MV-4-11 (cell line): ENCODE measurements around the gene DNM2.
"Not testable (repeated sequence)": the region's sequence is repeated elsewhere in the genome, so short reads cannot be mapped to it uniquely, and the experiment has no call there.

Experiments used
- DNase-seq: peaks from one replicate; lab custom pipeline; 2025; lab: John Stamatoyannopoulos, UW

DNM2 gene

GRCh38 chr19:10717356-10718204 lies at the start of gene DNM2:
DNM2 (plus strand) TSS chr19:10718079; CDS start chr19:10718243, 164 bp downstream.
- DNase-seq = peak; percentile 100

- no peak for DNase-seq
Observed at GRCh38 chr19:10669246-10669645, 48.6 kb upstream of the DNM2 start.

GRCh38 chr19:10670182-10670581 lies 47.7 kb upstream of the DNM2 start:
- peak; percentile 36 for DNase-seq

- no peak for DNase-seq
Observed at GRCh38 chr19:10670876-10671804, 46.7 kb upstream of the DNM2 start.

- not testable (repeated sequence) for DNase-seq
Observed at GRCh38 chr19:10671922-10672321, 46.0 kb upstream of the DNM2 start.

- DNase-seq = not testable (repeated sequence)
Observed at GRCh38 chr19:10675214-10675613, 42.7 kb upstream of the DNM2 start.

GRCh38 chr19:10677751-10678150 lies 40.1 kb upstream of the DNM2 start:
- no peak for DNase-seq

- no peak for DNase-seq
Observed at GRCh38 chr19:10678813-10679212, 39.1 kb upstream of the DNM2 start.

GRCh38 chr19:10679743-10680142 lies 38.1 kb upstream of the DNM2 start:
- DNase-seq = no peak

GRCh38 chr19:10680545-10681135 lies 37.2 kb upstream of the DNM2 start:
- no peak for DNase-seq

GRCh38 chr19:10681658-10682057 lies 36.2 kb upstream of the DNM2 start:
- DNase-seq = no peak

- no peak for DNase-seq
Observed at GRCh38 chr19:10682397-10683063, 35.3 kb upstream of the DNM2 start.

- no peak for DNase-seq
Observed at GRCh38 chr19:10683064-10683426, 34.8 kb upstream of the DNM2 start.

- DNase-seq = no peak
Observed at GRCh38 chr19:10683582-10683981, 34.3 kb upstream of the DNM2 start.

- DNase-seq = no peak
Observed at GRCh38 chr19:10685210-10685609, 32.7 kb upstream of the DNM2 start.

GRCh38 chr19:10686193-10686592 lies 31.7 kb upstream of the DNM2 start:
- no peak for DNase-seq

GRCh38 chr19:10686661-10687517 lies 31.0 kb upstream of the DNM2 start:
- DNase-seq = no peak

- no peak for DNase-seq
Observed at GRCh38 chr19:10687518-10688288, 30.2 kb upstream of the DNM2 start.

- no peak for DNase-seq
Observed at GRCh38 chr19:10688545-10689280, 29.2 kb upstream of the DNM2 start.
